ENCODE data around the gene KLHL33.

- TF ChIP-seq, protein P1, sequence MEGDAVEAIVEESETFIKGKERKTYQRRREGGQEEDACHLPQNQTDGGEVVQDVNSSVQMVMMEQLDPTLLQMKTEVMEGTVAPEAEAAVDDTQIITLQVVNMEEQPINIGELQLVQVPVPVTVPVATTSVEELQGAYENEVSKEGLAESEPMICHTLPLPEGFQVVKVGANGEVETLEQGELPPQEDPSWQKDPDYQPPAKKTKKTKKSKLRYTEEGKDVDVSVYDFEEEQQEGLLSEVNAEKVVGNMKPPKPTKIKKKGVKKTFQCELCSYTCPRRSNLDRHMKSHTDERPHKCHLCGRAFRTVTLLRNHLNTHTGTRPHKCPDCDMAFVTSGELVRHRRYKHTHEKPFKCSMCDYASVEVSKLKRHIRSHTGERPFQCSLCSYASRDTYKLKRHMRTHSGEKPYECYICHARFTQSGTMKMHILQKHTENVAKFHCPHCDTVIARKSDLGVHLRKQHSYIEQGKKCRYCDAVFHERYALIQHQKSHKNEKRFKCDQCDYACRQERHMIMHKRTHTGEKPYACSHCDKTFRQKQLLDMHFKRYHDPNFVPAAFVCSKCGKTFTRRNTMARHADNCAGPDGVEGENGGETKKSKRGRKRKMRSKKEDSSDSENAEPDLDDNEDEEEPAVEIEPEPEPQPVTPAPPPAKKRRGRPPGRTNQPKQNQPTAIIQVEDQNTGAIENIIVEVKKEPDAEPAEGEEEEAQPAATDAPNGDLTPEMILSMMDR (IDR thresholded peaks at IDR 0.05), result no peak
- TF ChIP-seq POLR2A (IDR thresholded peaks at IDR 0.05), result no peak
These were observed 53.4 kb downstream of the KLHL33 start for GRCh38 chr14:20382526-20382925.
